Gastroesophageal sphincter (tissue), 3 donors: ENCODE results near the gene PEX11A.

ENCODE experiments used
- CTCF ChIP-seq, 4 experiments: fragments of 200-600 bp in 2 of 4; fragments of 450-650 bp in 2 of 4; sonication (generic) in 1 of 4; IDR thresholded peaks; one replicate each; pipeline ENCODE4 v1.5.1; 2017 to 2019; ENCODE audit warnings: antibody characterized with exemption in 4 of 4, mild to moderate bottlenecking in 2 of 4, moderate library complexity in 2 of 4
- POLR2AphosphoS5 ChIP-seq: sonication (generic); formaldehyde crosslinking; IDR thresholded peaks from one replicate; pipeline ENCODE4 v1.6.1; 2017; ENCODE audit warnings: antibody characterized with exemption

GRCh38 chr15:89652131-89652530 is 38.4 kb downstream of the PEX11A start:
- TF ChIP-seq POLR2AphosphoS5 (no peak), CTCF (IDR thresholded peaks at IDR 0.05) (no peak)
